B cell (primary cell): ENCODE data around the gene HDDC2. TPM values are rescaled to one million over a fixed set of nuclear protein-coding genes. Genes with fewer than 3 reads are reported as not detected.

Source experiments
- ATAC-seq: fragments of 200-7000 bp; cut with Tn5 transposase; one replicate; pipeline ENCODE4 v1.10.0; 2021; ENCODE audit warnings: low read depth, mild to moderate bottlenecking, moderate number of reproducible peaks, moderate library complexity
- CTCF ChIA-PET: fragments of 350-600 bp; sonication (Branson Sonifier 250); formaldehyde crosslinking; loops from one replicate; lab custom pipeline; 2021; ENCODE audit warnings: antibody characterized with exemption, inconsistent platforms; lab: Charles Lee
- POLR2A ChIA-PET: fragments of 350-600 bp; sonication (Branson Sonifier 250); formaldehyde crosslinking; loops from one replicate; lab custom pipeline; 2021; ENCODE audit warnings: antibody characterized with exemption; lab: Charles Lee
- DNase-seq: peaks from one replicate; pipeline ENCODE4 v3.0.0; 2013
- H2AFZ ChIP-seq: 2 replicates; pipeline ENCODE4 v1.6.1; 2012; ENCODE audit warnings: mild to moderate bottlenecking, low read depth, low read length; ENCODE audit not compliant: insufficient read depth, poor library complexity, severe bottlenecking
- H3K27ac ChIP-seq, 2 donors: 1 replicate in 1 of 2; 2 replicates in 1 of 2; pipeline ENCODE4 v1.5.1; 2012 to 2013; ENCODE audit warnings: low read length in 2 of 2, mild to moderate bottlenecking in 2 of 2, moderate library complexity in 1 of 2
- H3K27me3 ChIP-seq, 4 experiments: fragments of 200-600 bp in 1 of 4; sonication (generic) in 1 of 4; replicated peaks in 1 of 4; 1 replicate in 2 of 4; 2 replicates in 2 of 4; pipeline versions ENCODE4 v1.6.1 to v1.7.0; 2013 to 2016; ENCODE audit warnings: low read length in 3 of 4, mild to moderate bottlenecking in 2 of 4, mixed read lengths in 1 of 4, moderate library complexity in 1 of 4; ENCODE audit not compliant: insufficient read depth in 4 of 4, control insufficient read depth in 3 of 4; ENCODE audit errors: control extremely low read depth in 1 of 4
- H3K36me3 ChIP-seq, 2 experiments: replicated peaks in 1 of 2; 1 replicate in 1 of 2; 2 replicates in 1 of 2; pipeline versions ENCODE4 v1.6.1 to v1.7.1; 2013; ENCODE audit warnings: low read length in 1 of 2; ENCODE audit not compliant: insufficient read depth in 2 of 2, control insufficient read depth in 1 of 2; ENCODE audit errors: control extremely low read depth in 1 of 2, extremely low read depth in 1 of 2
- H3K4me1 ChIP-seq, 2 donors: fragments of 200-600 bp in 1 of 2; sonication (generic) in 1 of 2; 1 replicate in 1 of 2; 2 replicates in 1 of 2; pipeline versions ENCODE4 v1.5.1 to v1.6.1; 2013 to 2017; ENCODE audit warnings: low read length in 2 of 2; ENCODE audit not compliant: control insufficient read depth in 2 of 2, insufficient read depth in 2 of 2
- H3K4me2 ChIP-seq: replicated peaks from 2 replicates; pipeline ENCODE3; 2012; ENCODE audit warnings: mild to moderate bottlenecking, low read depth, low read length; ENCODE audit not compliant: poor library complexity, severe bottlenecking
- H3K4me3 ChIP-seq, 5 experiments: fragments of 200-600 bp in 1 of 5; sonication (generic) in 1 of 5; 1 replicate in 3 of 5; 2 replicates in 2 of 5; pipeline versions ENCODE4 v1.5.1 to v1.7.0; 2011 to 2016; ENCODE audit warnings: low read length in 4 of 5, mild to moderate bottlenecking in 4 of 5, low read depth in 2 of 5, control low read depth in 1 of 5, moderate library complexity in 1 of 5; ENCODE audit not compliant: insufficient read depth in 1 of 5; ENCODE audit errors: control extremely low read depth in 1 of 5, extremely low read depth in 1 of 5
- H3K79me2 ChIP-seq: fragments of 200-600 bp; sonication (generic); one replicate; pipeline ENCODE4 v1.6.0; 2016; ENCODE audit warnings: low read length; ENCODE audit not compliant: control insufficient read depth, insufficient read depth
- H3K9ac ChIP-seq: fragments of 200-600 bp; sonication (generic); 2 replicates; pipeline ENCODE4 v1.6.1; 2017; ENCODE audit warnings: mild to moderate bottlenecking, low read length, moderate library complexity
- H3K9me3 ChIP-seq, 3 donors: one replicate each; pipeline versions ENCODE4 v1.6.1 to v1.7.1; 2013; ENCODE audit warnings: low read length in 2 of 3; ENCODE audit not compliant: control insufficient read depth in 2 of 3, insufficient read depth in 1 of 3; ENCODE audit errors: control extremely low read depth in 1 of 3
- H4K20me1 ChIP-seq: 2 replicates; pipeline ENCODE4 v1.6.0; 2012; ENCODE audit warnings: mild to moderate bottlenecking, low read length; ENCODE audit not compliant: insufficient read depth, control insufficient read depth, poor library complexity, severe bottlenecking
- H3K27ac Mint-ChIP-seq: one replicate; pipeline ENCODE4 v1.8.0; 2021; ENCODE audit warnings: mixed read lengths
- H3K27me3 Mint-ChIP-seq: one replicate; pipeline ENCODE4 v1.8.0; 2021; ENCODE audit warnings: mixed read lengths
- H3K4me1 Mint-ChIP-seq: one replicate; pipeline ENCODE4 v1.8.0; 2021; ENCODE audit warnings: mixed read lengths
- H3K4me3 Mint-ChIP-seq: one replicate; pipeline ENCODE4 v1.8.0; 2021; ENCODE audit warnings: mixed read lengths
- H3K9me3 Mint-ChIP-seq: one replicate; pipeline ENCODE4 v1.8.0; 2022; ENCODE audit warnings: mixed read lengths; ENCODE audit not compliant: insufficient read depth
- EZH2 ChIP-seq: IDR thresholded peaks from 2 replicates; pipeline ENCODE4 v1.6.1; 2012; ENCODE audit warnings: borderline replicate concordance, low read depth, mild to moderate bottlenecking, moderate library complexity, low read length; ENCODE audit not compliant: insufficient read depth, poor library complexity, severe bottlenecking
- WGBS: methylation state at CpG from one replicate; pipeline ENCODE4 v1.1.5; 2013; ENCODE audit warnings: missing lambda C conversion rate; ENCODE audit not compliant: insufficient coverage; 5-methylcytosine and 5-hydroxymethylcytosine counted together
- intact Hi-C: fragments of 100-400 bp; cut with micrococcal nuclease; formaldehyde crosslinking; loops from one replicate; pipeline ENCODE4 v1.10.0; 2022
- polyA plus RNA-seq: library from polyadenylated mRNA; depleted of rRNA; stranded (reverse); fragments of >200 nt; gene quantifications from 2 replicates; pipeline ENCODE4 v1.2.3, GENCODE V29; 2012
- total RNA-seq, 2 donors: library from RNA; stranded (reverse); fragments of 120-200 nt in 1 of 2; gene quantifications; 1 replicate in 1 of 2; 2 replicates in 1 of 2; pipeline versions ENCODE4 v1.2.3 to v1.2.4, GENCODE V29; 2013 to 2022
- TF ChIP-seq, protein P1 (sequence below): fragments of 200-600 bp; IDR thresholded peaks from one replicate; pipeline ENCODE4 v1.8.0; 2022; ENCODE audit warnings: antibody characterized with exemption, mild to moderate bottlenecking

HDDC2 gene
- total and polyA plus RNA-seq, 2 donors (not counting 1 experiment from before 2014, with no cell fraction given): 31.6 to 37.6 TPM

DNA sequence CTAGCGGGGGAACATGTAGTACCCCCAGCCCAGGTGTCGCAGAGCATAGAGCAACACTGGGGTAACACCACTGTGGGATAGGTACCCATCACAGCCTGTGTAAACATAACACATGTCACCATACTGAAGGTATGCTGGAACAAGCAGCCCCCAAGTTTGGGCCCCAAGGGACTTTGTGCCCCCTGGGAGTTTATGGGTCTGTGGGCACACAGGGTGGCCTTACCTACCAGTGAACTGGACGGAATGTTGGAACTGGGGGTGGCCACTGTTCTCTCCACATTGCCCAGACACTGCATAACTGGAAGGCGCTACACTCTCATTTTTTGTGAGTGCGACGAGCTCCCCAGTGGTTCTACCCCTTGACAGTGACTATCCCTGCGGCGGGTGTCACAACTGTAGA, 28.5 kb downstream of the HDDC2 start:
- Histone ChIP-seq H3K79me2 (no peaks in the 10 kb centered on the region), H2AFZ (no peak overlapping the region), H3K4me1 (no peaks in the 10 kb centered on the region), H3K4me2 (no peak overlapping the region), H3K27ac (no peak overlapping the region), H3K9ac (no peak overlapping the region), H3K4me3 (no peak overlapping the region), H3K9me3 (no peaks in the 10 kb centered on the region), H3K36me3 (peaks cover 4 to 45% of the 10 kb centered on the region in 2 experiments), H3K27me3 (no peaks in the 10 kb centered on the region), H4K20me1 (no peaks in the 10 kb centered on the region)
- CTCF ChIA-PET: no interaction called here
- TF ChIP-seq EZH2: no peak
- TF ChIP-seq, protein P1, sequence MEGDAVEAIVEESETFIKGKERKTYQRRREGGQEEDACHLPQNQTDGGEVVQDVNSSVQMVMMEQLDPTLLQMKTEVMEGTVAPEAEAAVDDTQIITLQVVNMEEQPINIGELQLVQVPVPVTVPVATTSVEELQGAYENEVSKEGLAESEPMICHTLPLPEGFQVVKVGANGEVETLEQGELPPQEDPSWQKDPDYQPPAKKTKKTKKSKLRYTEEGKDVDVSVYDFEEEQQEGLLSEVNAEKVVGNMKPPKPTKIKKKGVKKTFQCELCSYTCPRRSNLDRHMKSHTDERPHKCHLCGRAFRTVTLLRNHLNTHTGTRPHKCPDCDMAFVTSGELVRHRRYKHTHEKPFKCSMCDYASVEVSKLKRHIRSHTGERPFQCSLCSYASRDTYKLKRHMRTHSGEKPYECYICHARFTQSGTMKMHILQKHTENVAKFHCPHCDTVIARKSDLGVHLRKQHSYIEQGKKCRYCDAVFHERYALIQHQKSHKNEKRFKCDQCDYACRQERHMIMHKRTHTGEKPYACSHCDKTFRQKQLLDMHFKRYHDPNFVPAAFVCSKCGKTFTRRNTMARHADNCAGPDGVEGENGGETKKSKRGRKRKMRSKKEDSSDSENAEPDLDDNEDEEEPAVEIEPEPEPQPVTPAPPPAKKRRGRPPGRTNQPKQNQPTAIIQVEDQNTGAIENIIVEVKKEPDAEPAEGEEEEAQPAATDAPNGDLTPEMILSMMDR: no peak
- Mint-ChIP-seq H3K27ac (no peak overlapping the region), H3K9me3 (no peaks in the 10 kb centered on the region), H3K4me3 (no peak overlapping the region), H3K4me1 (no peaks in the 10 kb centered on the region), H3K27me3 (no peaks in the 10 kb centered on the region)
- intact Hi-C loops: no loop called here
- ATAC-seq (no peak), DNase-seq (no peak)
- POLR2A ChIA-PET: no interaction called here
- WGBS: 100% methylated on average over 3 of the region's 8 CpGs

GRCh38 chr6:125271486-125272159, 30.1 kb downstream of the HDDC2 start:
- H3K79me2 ChIP-seq: no peaks in the 10 kb centered on the region
- no peak for TF ChIP-seq EZH2
- TF ChIP-seq, protein P1: no peak
- no peak overlapping the region for H3K9ac ChIP-seq
- no peak overlapping the region for H3K27ac ChIP-seq
- H3K36me3 ChIP-seq: peaks cover 2 to 38% of the 10 kb centered on the region in 2 experiments
- H3K27me3 ChIP-seq: no peaks in the 10 kb centered on the region
- no peak overlapping the region for H3K4me3 ChIP-seq
- no peaks in the 10 kb centered on the region for H3K27me3 Mint-ChIP-seq
- H4K20me1 ChIP-seq: no peaks in the 10 kb centered on the region
- ATAC-seq (no peak), DNase-seq (no peak)
- H3K4me2 ChIP-seq: no peak overlapping the region
- H3K4me1 Mint-ChIP-seq: no peaks in the 10 kb centered on the region
- CTCF ChIA-PET: no interaction called here
- H3K4me1 ChIP-seq: no peaks in the 10 kb centered on the region
- H2AFZ ChIP-seq: no peak overlapping the region
- H3K27ac Mint-ChIP-seq: no peak overlapping the region
- POLR2A ChIA-PET: no interaction called here
- no peak overlapping the region for H3K4me3 Mint-ChIP-seq
- intact Hi-C loops: no loop called here
- WGBS: 92% methylated on average over 8 of the region's 8 CpGs
- H3K9me3 Mint-ChIP-seq: no peaks in the 10 kb centered on the region
- no peaks in the 10 kb centered on the region for H3K9me3 ChIP-seq
